ENCODE data around the gene MFSD6. TPM values are rescaled to one million over a fixed set of nuclear protein-coding genes. Genes with fewer than 3 reads are reported as not detected.

MFSD6 gene
- total RNA-seq, 1 donor from 2014 or later: 52.4 TPM

Other genes starting within 250 kb of the MFSD6 start
- gene HIBCH, start 88.5 kb upstream of the MFSD6 start, total RNA-seq: 6.2 and 7.8 TPM in 2 replicates
- 6.3 and 7.1 TPM in 2 replicates for gene INPP1, start 64.8 kb upstream of the MFSD6 start, total RNA-seq
- 3.8 and 6.8 TPM in 2 replicates for gene NEMP2, start 126.4 kb downstream of the MFSD6 start, total RNA-seq
- gene NAB1, start 240.7 kb downstream of the MFSD6 start, total RNA-seq: 21.8 and 25.4 TPM in 2 replicates

Data from kidney epithelial cell (primary cell).